GM10847 (cell line): ENCODE measurements around the gene COPE.

Experiments
- POLR2A ChIP-seq: IDR thresholded peaks from 2 replicates; pipeline ENCODE4 v1.6.1; 2011; ENCODE audit not compliant: insufficient read length; ENCODE audit errors: extremely low read depth

COPE gene

DNA sequence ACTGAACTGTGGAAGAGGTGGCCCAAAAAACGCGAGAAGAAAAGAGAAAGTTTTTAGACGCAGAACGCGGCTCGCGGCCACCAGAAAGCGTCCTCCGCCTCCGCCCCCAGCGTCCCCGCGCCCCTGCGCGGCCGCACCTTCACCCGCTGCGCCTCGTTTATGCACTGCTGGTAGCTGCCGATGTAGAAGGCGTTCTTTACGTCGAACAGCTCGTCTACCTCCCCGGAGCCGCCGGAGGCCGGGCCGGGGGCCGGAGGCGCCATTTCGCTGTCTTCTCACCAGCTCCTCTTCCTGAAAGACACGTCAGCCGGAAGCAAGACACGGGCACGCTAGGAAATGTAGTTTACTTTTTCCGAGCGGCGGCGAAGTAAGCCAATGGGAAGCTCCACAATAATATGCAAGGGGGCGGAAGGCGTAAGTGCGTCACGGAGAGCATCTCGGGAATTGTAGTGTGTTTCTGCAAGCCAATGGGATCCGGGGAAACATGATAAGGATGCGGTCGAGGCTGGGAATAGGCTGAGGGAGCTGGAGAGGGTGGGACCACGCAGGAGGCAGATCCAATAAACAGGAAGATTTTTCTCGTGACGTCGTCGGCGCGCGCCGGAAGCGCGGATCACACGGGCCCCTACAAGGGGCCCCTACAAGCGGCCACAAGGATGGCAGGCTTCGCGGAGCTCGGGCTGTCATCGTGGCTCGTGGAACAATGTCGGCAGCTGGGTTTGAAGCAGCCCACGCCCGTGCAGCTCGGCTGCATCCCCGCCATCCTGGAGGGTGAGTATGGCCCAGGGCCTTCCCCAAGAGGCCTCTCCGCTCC, at the start of gene COPE, which contains the start of gene DDX49:
Gene COPE (minus strand): TSS at position 302 of the 814 bp plus-strand sequence. CDS start 39 bp downstream, at position 263.
Gene DDX49 (plus strand): TSS at position 630 of the 814 bp plus-strand sequence. CDS start 27 bp downstream, at position 657.
- peak; percentile 86 for TF ChIP-seq POLR2A

DNA sequence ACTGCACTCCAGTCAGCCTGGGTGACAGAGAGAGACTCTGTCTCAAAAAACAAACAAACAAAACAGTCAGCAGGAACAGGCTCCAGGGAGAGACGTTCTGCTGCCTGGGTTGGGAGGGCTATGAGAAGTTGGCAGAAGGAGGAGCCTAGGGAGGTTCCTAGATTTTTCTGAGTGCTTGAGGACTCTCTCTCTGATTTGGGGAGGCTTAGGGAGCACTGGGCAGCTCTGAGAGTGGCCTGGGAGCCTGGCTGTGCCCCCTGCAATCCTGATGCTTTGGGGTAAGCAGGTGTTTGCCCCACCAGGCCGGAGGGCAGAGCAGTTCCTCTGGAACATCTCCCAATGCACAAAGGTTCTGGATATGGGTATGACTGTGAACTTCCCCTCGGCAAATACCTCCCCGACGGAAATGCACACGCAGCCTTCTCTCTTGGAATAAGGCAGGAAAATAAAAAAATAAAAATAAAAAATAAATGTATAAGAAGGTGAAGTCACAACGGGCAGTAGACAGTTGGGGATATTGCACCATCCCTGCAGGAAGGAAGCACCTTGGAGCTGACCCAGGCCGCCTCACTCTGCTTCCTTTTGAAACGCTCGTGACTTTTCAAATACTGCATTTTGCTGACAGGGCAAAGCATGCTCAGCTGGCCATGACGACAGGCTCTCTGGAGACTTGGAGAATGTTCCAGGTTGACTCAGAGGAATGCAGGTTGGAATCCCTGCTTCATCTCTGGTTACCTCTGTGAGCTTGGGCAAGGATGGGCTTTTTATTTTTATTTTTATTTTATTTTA, 48.4 kb upstream of the COPE start:
- TF ChIP-seq POLR2A = no peak

DNA sequence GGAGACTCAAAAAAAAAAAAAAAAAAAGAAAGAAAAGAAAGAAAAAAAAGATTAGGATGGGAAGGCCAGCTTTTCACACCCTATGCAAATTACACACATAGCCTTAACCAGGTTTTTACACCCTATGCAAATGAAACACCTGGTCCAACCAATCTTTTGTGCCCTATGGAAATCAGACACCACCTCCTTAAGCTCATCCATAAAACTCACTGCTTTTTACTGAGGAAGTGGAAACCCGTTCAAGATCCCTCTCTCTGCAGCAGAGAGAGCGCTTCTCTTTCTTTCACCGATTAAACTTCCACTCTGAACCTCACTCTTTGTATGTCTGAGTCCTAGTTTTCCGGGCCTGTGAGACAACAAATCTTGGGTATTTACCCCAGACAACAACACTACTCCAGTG, 47.1 kb upstream of the COPE start:
- TF ChIP-seq POLR2A = no peak

DNA sequence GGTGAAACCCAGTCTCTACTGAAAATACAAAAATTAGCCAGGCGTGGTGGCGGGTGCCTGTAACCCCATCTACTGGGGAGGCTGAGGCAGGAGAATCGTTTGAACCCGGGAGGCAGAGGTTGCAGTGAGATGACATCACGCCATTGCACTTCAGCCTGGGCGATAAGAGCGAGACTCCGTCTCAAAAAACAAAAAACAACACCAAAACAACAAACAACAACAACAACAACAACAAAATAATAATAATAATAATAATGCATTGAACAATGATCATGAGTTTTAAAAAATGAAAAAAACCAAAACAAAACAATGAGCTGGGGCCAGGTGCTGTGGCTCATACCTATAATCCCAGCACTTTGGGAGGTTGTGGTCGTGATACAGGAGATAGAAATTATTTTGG, 44.9 kb upstream of the COPE start:
- no peak for TF ChIP-seq POLR2A

DNA sequence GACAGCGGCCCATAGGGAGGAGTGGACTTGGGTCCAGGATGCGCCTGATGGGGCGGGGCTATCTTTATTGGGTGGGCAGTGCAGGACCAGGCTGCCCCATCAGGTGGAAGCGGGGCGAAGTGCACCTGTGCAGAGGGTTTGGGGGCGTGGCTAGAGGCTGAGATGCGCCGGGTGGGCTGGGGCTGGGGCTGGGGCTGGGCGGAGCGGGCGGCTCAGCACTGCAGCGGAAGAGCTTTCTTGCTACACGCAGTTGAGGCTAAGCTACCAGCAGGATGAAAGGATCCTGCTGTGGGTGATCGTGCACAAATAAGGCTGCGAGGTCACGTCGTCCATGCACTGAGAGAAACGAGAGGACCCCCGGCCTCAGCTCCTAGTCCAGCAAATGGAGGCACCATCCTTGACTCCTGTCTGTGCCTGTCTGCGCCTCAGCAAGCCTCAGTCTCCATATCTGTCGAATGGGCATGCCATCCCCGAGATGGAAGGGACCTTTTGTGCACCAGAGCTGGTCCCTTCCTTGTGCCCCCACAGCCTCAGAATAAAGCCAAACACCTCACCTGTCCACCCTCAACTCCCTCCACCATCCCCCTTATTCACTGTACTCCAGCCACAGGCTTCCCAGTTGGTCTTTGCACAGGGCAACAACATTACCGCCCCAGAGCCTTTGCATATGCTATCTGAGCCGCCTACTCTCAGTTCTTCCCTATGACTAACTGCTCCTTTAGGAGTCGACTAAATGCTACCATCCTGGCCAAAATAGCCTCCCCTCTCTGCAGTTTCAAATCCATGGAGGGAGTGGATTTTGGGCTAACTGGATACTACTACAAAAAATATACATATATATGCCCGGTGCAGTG, 42.8 kb upstream of the COPE start:
- TF ChIP-seq POLR2A = no peak

DNA sequence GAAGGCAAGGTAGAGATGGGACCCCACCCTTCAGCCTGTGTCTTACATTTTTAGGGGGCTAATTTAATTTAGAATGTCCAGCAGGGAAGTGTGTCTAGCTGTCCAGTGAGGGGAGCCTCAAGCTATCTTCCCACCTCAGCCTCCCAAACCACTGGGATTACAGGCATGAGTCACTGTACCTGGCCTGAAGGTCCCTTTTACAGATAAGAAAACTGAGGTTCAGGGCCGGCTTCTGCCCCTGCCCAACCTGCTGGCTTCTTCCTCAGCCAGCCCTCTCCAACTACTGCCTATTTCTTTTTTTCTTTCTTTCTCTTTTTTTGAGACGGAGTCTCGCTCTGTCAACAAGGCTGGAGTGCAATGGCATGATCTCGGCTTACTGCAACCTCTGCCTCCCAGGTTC, 41.2 kb upstream of the COPE start:
- no peak for TF ChIP-seq POLR2A

DNA sequence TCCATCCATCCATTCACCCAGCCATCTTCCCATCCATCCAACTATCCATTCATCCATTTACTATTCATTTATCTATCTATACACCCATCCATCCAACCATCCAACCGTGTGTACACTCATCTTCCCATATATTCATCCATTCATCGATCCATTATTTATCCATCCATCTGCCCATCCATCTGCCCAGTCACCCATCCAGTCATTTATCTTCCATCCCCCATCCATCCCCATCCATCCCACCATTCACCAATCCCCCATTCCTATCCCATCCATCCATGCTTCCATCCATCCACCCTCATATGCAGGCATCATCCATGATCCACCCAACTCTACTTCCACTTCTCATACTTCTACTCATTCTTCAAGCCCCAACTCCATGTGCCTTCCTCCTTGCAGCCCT, 35.9 kb upstream of the COPE start:
- no peak for TF ChIP-seq POLR2A

DNA sequence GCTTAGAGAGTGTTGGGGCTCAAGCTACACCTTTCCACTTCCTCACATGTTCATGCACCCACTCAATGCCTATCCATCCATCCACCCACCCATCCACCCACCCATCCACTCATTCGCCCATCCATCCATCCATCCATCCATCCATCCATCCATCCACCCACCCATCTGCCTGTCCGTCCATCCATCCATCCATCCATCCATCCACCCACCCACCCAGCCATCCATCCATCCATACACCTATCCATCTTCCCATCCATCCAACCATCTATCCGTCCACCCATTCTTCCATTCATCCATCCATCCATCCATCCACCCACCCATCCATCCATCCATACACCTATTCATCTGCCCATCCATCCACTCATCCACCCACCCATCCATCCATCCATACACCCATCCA, 34.9 kb upstream of the COPE start:
- TF ChIP-seq POLR2A = no peak

DNA sequence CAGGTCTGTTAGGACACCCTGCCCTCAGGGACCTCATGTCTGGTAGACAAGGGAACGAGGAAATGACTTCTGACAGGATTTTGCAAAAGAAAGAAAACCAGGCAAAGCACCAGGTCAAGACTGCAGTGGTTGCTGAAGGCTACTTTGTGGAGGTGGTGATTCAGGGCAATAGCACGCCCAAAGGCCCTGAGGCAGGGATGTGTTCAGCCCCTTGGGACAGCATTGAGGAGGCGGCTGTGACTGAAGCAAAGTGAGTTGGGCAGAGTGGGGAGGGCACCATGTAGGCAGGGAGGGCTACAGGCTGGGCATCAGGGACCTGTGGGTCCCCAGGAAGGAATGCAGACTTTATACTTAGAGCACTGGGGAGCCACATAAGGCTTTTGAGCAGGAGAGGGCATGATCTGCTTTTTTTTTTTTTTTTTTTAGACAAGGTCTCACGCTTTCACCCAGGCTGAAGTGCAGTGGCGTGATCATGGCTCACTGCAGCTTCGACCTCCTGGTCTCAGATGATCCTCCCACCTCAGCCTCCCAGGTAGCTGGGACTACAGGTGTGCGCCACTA, 32.6 kb upstream of the COPE start:
- no peak for TF ChIP-seq POLR2A

DNA sequence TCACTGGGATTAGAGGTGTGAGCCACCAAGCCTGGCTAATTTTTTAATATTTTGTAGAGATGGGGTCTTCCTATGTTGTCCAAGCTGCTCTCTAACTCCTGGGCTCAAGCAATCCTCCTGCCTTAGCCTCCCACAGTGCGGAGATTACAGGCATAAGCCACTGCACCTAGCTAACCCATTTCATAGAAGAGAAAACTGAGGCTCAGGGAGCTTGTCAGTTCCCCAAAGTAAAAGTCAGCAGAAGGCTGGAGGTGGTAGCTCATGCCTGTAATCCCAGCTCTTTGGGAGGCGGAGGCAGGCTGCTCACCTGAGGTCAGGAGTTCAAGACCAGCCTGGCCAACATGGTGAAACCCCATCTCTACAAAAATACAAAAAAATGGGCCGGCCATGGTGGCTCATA, 30.7 kb upstream of the COPE start:
- TF ChIP-seq POLR2A = no peak

DNA sequence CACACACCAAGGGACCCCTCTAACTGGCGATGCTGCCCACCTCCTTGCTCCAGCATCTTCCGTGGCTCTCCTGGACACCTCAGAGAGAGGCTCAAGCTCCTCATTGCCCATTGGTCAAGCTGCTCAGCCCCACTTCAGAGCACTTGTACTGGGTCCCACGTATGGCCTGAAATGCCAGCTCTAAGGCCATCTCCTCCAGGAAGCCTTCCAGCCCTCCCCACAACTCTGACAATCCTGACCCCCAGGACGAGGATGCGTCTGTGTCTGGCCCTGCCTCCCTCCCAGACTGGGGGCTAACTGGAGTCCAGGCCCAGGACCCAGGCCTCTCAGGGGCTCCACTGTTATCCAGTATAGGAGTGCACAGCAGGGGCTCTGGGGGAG, 29.8 kb upstream of the COPE start:
- no peak for TF ChIP-seq POLR2A

DNA sequence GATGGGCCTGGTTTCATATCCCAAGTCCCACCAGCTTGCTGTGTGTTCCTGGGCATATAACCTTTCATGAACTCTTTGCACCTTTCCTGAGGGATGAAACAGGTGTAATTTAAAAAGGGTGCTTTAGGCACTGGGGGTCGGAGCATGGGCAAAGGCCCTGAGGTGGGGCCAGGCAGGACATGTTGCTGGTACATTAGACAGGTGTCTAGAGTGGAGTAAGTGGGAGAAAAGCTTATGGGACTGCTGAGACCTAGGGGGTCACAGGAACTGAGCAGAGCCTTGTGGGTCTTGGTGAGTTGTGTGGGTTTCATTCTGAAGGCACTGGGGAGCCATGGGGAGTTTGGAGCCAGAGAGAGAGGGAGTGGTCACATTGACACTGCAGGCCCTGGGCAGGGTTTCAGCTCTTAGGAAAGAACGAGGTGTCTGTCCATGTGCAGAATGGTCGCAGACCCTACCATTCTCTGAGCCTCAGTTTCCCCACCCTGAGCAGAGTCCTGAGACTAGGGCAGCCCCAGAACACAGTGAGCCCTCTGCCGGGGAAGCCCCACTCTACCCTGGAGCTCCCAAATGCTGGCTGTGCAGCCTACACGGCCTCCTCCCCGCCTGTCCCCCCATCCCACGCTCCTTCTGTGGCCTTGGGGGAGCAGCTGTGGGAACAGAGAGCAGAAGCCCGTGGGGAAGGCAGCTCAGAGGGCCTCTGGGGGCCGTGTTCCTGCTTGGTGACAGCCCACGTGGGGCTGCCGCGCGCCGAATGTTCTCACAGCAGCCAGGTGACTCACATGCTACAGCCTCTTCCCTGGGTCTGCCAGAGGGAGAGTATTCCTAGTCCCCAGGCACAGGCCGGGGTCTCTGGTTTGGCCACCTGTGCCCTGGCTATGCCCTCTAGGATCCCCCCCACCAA, 29.1 kb upstream of the COPE start:
- TF ChIP-seq POLR2A = no peak

DNA sequence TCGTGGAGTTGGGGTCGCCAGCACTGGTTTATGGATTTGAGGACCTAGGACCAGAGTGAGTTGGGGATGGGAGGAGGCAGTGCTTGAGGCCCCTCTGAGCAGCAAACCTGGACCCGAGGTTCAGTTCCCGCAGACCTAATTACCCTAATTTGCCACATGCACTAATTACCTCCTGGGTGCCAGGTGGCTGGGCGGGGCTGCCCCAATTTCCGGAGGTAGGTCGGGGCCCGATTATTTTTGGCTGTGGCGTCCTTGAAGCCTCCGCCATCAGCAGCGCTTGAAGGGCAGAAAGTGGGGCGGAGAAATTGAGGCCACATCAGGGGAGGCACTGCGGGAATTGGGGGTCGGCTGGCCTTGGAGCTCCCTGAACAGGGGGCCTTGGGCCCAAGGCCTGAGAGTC, 27.7 kb upstream of the COPE start:
- no peak for TF ChIP-seq POLR2A

DNA sequence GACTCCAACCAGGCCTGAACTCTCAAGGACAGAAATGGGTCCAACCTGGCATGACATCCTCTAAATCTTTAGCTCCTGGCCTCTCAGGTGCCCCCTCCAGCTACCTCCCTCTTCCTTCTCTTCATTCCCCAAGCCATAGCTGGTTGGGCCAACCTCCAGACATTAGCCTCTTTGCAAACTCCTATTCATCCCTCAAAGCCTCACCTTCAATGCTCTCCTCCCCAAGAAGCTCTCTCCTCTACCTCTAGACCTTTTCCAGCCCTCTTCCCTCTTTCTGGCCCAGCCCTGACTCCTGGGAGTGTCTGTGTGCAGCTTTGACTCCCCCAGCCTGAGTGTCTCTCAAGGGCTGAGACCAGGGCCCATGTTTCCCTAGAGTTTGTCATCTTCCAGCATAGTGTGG, 27.1 kb upstream of the COPE start:
- no peak for TF ChIP-seq POLR2A

DNA sequence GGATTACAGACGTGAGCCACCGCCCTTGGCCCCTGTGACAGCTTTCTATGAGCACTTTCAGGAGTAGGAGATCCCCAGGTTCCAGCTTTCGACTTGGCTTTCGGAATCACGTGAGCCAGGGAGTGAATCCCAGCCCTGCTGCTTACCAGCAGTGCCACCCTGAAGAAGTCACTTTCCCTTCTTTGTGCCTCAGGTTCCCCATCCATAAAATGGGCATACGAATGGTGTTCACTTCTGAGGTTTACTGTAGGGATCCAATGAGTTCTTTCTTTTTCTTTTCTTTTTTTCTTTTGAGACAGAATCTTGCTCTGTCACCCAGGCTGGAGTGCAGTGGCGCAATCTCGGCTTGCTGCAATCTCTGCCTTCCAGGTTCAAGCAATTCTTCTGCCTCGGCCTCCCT, 26.1 kb upstream of the COPE start:
- no peak for TF ChIP-seq POLR2A

DNA sequence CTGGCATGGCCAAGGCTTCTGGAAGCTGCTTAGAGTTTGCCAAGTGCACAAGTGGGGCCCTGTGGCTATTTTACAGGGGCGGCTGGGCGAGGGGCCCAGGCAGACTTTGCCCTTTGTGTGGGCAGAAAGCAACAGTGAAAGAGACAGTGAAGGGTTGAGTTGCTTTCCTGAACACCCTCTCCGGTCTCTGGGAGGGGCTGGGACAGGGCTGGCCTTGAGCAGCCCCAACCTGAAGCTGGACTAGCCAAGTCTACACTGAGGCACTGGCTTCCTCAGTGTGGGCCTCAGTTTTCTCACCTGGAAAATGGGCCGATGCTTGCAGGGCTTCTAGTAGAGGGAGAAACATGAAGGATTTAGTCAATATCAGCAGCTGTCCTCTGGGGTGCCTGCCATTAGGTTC, 24.3 kb upstream of the COPE start:
- no peak for TF ChIP-seq POLR2A
